HL-60/S4 treated with retinoic acid at 250 ng/mL for 4 days and 3 days (cell line): ENCODE data around the gene PCNX2.

Experiments
- in situ Hi-C: fragments of 300-500 bp; cut with MboI; formaldehyde crosslinking; loops from 2 replicates; pipeline ENCODE4 v1.7.0; 2022; ENCODE audit warnings: low sequenced_read_pairs

PCNX2 gene

DNA sequence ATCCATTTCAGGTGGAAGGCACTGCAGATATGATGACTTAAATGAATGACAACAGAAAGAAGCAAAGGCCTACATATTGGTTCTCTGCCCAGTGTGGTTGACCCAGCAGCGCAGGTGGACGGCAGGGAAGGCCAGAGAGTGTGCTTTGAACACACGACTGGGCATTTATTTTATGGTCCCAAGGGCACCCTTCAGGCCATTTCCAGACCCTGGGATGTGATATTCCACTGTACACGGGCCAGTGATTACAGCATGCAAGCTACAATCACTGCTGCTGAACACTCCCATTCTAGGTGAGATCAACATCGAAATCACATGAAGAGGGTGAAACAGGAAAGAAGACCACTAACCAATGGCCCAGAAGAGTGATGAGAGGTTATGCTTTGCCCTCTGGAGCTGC is 33.8 kb downstream of the PCNX2 start:
- in situ Hi-C loops: no loop called here

DNA sequence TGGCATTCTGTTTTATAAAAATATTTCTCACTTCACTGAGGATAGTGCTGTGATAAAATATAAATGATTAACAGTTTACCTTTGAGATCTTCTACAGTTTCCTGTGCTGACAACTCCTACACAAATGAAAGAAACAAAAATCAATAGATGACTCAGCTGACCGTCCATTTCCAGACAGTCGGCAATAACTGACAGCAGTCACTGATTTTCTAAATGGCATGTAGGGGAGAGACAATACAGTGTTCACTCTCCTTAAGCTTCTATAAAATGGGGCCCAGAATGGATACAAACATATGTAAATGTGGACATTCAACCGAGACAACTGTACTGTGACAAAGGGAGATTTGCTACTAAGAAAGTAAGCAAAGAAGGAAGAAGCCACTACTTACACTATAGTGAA is 34.3 kb downstream of the PCNX2 start:
- in situ Hi-C loops: no loop called here

DNA sequence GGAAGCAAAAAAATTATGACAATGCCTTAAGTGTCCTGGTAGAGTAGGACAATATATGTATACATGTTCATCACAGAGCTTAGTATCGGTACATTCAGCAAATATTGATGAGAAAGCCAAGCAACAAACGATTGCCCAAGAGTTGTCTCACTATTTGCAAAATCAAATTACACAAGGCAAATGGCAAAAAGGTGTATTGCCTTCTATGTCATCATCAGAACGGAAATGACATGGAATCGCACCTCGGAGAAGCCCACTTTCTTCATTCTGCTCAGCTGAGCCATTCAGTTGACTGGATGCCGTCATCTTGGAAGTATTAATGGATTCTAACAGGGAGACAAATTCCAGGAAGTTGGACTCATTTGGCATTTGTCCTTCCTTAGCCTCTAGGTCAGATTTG is 37.7 kb downstream of the PCNX2 start:
- in situ Hi-C loops: no loop called here

DNA sequence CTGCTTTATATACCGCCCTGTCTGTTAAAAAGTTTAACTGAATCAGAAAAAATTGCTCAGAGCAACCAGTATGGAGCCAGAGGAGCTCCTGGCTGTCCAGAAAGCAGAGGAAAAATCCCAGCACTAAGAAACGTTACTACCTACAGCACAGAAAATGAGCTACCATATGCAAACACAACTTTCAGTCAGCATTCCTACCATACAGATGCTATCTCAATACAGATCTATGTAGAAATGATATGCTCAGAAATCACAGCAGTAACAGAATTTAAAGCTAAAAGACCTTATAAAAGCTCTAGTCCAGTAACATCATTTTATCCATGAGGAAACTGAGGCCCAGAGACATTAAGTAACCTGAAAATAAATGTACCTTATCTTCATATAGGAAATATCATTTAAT is 38.7 kb downstream of the PCNX2 start:
- in situ Hi-C loops: no loop called here

DNA sequence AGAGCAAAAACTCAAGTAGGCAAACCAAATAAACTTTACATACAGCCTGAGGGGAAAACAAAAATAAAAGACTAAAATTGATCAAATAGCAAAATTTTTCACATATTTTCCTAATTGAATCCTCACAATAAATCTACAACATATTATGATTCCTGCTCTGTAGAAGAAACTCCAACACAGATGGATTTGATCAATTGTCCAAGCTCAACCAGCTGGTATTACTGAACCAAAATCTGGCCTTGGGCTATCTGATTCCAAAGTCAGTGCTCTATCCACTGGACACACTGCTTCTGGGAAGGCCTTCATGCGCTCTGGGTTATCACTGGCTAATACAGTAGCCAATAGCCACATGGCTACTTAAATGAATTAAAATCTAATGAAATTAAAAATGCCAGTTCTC is 39.3 kb downstream of the PCNX2 start:
- in situ Hi-C loops: no loop called here

DNA sequence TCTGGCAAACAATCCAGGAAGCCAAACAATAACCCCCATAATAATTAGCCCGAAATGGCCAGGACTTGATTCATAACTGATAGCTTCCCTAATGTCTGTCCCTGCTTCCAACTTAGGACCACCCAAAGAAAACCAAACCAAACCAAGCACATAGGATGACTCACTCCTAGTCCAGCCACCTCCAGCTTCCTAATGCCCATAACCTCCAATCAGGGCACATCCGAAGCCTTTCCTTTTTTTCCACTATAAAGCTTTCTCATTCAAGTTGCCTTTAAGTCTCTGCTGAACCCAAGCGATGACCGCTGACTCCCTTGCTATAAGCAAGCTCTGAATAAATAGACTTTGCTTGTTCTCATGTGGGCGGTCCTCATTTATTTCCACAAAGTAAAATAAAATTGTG is 40.4 kb downstream of the PCNX2 start:
- in situ Hi-C loops: no loop called here

DNA sequence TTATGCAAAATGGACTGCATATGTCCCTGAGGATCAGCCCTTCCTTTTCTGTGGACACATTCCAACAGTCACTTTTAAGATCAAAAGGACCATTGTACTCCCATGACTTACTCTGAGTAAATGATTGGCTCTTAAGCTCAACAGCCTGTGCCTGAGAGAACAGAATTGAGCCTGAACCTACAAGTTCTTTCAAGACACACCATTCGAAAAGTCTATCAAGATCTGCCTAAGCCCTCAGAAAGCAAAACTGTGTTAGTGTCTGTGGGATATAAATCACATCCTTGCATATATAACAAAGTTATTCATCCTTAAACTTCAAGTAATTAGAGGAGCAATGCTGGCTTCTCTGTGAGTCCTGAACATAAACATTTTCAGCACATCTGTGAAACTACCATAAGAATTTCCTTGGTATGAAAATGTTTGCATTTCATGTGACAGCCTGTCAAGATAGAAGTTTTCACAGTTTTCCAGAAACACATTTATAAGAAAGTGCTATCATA is 41.6 kb downstream of the PCNX2 start:
- in situ Hi-C loops: no loop called here

DNA sequence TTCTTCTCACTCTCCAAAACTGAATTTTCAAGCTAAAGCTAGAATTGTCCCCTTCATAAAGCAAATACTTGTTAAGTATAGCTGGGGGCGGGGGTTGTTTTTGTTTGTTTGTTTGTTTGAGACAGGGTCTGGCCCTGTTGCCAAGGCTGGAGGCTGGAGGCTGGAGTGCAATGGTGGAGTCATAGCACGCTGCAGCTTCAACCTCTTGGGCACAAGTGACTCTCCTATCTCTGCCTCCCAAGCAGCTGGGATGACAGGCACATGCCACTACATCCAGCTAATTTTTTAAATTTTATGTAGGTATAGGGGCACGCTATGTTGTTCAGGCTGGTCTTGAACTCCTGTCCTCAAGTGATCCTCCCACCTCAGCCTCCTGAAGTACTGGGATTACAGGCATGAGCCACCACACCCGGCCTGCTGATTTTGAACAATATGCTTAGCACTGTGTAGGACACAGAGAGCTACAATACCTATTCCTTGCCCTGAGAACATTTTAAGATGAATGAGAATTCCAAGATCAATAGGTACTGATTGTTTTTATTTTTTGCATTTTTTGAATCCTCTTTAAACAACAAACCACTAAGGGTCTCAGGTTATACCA is 42.2 kb downstream of the PCNX2 start:
- in situ Hi-C loops: no loop called here

DNA sequence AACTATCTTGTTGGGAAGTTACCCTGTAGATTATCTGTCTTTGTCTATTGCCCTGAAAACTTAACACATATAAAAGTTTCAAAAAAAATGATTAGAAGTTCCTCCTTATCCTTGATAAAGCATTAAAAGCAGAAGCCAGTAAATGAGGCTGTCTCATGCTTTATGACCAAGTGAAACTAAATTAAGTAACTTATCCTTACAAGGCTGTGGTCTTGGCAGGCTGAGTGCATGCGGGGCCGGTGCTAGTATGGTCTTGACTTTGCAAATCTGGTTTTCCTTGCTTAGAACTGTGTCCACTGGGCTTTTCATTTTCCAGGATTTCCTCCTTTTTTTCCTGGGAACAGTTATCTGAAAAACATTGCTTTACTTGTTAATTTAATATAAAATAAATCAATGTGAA is 43.1 kb downstream of the PCNX2 start:
- in situ Hi-C loops: no loop called here

DNA sequence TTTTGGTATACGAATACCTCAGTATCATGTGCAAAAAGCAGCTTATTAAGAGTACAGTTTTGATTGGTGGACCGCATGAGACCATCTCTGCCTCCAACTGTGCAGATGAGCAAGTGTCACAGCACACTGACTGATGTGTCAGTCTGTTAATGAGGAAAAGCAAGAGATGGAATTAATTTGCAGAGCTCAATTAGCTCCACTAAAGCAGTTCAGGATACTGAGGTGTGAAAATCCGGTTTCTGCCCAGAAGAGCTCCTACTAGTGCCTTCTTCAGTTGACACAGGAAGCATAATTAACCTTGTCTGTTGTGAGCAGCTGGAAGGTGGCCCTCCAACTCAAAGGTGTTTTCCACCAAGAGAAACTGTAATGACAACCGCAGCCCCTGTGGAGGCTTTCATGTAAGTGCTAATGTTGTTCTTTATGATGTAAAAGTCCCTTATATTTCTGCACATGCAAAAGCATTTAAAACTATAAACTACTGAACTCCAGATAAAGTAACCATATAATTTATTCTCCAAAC is 44.3 kb downstream of the PCNX2 start:
- in situ Hi-C loops: no loop called here

DNA sequence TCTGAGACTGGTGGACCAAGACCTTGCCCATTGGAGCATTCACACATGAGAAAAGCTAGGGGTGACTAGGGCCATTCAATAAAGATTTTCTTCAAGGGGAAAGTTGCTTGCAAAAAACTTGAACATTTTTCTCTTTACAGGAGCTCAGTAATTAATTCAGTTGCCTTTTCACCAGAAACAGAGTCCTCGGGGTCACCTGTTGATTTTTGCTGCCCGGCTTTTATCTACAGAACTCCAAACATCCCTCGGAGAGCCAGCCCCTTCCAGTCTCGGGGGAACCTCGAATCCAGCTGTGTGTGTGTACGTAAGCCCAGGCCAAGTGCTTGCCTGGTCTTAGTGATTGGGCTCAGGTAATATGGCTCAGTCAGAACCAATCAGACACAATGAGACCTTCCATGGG is 47.5 kb downstream of the PCNX2 start:
- in situ Hi-C loops: loop anchor here (25.0 kb wide), 1 partner anchor 1386 kb away; no protein-coding TSS in a partner anchor

DNA sequence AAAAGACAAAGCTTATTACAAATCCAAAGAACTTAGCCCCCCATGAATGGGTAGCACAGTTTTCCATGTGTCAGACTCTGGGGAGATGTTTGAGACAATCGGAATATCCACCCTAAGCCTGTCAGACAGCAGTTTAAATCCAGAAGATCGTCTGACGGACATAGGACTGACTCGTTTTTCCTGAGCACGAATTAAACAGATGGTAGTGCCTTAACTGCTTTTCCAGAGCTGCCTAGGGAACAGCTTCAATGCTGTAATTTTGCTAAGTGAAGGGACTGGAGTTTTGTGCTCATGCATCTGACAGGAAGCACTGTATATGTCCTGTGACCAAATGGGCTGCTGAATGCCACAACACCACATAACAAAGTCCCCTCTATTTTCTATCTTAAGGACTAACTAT is 48.6 kb downstream of the PCNX2 start:
- in situ Hi-C loops: loop anchor here (25.0 kb wide), 1 partner anchor 1385 kb away; no protein-coding TSS in a partner anchor

DNA sequence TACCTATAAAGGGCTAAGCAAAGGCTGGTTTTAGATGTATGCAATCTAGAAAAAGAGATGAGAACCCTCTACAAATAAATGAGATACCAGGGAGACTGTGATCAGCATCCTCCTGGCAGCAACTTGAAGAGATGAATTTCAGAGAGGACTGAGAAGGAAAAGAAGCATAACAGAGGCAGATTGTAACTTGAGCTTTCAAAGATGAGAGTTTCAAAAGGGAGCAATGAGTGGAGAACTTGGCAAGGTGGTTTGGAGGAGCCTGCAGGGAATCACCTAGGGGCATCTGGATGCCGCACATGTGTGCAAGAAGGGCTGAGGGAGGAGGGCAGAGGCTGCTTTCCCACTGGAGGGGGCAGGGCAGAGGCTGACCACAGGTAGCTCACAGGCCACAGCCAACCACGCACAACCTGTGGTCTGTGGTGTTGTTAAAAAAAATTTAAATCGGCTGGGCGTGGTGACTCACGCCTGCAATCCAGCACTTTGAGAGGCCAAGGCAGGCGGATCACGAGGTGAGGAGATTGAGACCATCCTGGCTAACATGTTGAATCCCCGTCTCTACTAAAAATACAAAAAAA is 50.2 kb downstream of the PCNX2 start:
- in situ Hi-C loops: loop anchor here (25.0 kb wide), 1 partner anchor 1383 kb away; no protein-coding TSS in a partner anchor

DNA sequence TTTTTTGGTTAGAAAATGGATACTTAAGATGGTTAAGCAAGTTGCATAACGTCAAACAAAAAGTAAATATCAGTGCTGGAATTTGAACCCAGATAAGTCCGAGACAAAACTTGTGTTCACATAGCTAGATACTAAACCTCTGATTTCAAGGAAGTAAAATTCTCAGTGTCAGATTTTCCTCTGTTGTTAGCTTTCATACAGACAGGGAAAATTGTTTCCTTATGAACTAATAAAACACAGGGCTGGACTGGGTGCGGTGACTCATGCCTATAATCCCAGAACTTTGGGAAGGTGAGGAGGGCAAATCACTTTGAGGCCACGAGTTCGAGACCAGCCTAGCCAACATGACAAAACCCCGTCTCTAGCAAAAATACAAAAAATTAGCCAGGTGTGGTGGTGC is 51.3 kb downstream of the PCNX2 start:
- in situ Hi-C loops: loop anchor here (25.0 kb wide), 1 partner anchor 1382 kb away; no protein-coding TSS in a partner anchor

DNA sequence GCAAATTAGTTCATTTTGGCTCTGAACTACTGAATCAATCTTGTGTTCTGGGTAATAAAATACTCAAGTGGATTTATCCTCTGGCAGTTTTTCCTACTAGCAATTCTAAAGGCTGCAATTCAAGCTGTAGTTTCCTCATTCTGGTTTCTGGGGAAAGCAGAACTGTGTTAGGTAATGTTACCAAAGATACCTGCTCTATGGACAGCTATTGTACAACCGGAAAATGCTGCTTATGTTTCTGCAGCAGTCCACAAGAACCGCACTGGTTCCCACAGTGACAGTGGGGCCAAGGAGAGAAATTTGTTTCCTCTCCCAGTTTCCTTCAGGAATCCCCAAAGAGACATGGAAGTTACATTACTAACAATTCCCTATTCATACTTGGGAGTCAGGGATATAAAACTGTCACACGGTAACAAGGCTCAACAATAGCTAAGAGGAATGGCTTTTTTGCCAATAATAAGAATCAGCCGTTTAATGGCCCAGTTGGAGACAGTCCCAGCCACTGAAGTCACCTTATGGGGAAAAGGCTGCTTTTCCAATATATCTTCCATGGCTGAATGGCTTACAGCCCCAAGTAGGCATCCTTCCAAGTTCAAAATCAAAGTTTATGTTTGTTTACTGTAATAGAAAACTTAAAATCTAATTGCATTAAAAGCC is 52.6 kb downstream of the PCNX2 start:
- in situ Hi-C loops: loop anchor here (25.0 kb wide), 1 partner anchor 1381 kb away; no protein-coding TSS in a partner anchor

DNA sequence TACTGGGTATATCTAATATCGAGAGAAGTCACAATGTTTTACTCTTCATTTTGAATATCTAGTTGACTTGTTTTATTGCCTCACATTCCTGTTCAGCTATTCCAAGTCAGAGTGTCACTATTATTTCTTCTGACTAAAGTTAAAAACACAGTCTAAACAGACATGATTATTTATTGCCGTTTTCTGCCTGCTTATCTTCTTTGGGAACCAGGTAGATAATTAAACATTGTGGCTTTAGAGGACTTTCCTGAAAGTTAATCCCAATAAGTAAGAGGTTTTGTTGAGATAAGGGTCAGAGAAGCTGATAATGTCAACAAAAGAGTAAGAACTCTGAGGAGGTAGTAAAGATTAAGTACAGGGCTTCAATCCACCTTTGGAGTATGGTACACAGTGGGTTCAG is 53.8 kb downstream of the PCNX2 start:
- in situ Hi-C loops: loop anchor here (25.0 kb wide), 1 partner anchor 1379 kb away; no protein-coding TSS in a partner anchor

DNA sequence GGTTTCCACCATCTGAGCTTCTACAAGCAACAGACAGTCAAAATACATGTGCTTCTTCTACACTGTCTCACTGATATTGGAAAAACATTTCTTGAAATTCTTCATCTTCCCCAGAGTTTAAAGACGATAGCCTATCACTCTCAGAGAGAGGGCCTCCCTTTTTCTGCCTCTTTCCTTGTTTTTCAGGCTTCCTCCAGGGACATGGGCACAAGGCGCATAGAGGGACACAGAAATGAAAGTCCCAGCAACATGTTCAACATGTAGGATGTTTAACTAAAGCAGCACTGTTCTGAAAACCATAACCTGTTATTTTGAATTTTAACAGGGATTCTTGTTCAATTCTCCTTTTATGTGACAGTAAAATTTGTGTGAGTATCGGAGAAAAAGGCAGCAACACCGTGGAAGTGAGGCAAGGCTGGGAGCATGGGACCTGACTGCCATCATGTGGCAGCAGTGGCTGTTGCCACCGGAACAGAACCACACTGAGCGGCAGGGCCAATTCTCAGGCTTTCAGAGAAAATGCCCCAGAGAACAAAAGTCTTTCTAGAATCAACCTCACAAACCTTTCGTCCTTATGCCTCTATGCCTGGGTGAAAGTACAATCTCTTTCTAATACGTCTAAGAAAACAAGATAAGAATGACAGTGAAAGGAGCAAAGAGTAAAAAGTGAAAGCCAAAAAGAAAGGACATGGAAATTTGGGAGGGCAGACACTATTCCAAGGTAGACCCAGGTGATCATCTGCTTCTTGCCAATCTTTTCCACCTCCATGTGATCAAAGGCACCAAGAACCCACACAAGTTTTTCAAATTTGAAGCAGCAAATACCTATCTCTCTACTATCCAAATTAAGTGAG is 54.5 kb downstream of the PCNX2 start:
- in situ Hi-C loops: loop anchor here (25.0 kb wide), 1 partner anchor 1379 kb away; no protein-coding TSS in a partner anchor

DNA sequence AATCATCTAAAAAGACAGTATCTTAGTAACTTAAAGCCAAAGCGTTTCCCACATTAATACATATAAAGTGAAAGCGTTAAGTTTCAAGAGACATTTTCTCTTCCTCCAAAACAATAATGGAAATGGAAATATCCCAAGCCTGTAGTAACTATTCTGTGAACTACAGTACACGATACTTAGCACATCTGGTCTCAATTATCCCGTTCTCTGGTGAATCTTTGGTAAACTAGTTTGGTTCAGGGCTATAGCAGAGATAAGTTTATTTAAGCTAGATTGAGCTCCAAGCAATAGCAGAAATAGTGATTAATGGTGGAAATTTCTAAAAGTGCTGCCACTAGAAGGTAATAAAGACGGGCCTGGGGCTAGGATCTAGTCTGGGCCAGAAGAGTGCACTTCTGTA is 55.2 kb downstream of the PCNX2 start:
- in situ Hi-C loops: loop anchor here (25.0 kb wide), 1 partner anchor 1378 kb away; no protein-coding TSS in a partner anchor

DNA sequence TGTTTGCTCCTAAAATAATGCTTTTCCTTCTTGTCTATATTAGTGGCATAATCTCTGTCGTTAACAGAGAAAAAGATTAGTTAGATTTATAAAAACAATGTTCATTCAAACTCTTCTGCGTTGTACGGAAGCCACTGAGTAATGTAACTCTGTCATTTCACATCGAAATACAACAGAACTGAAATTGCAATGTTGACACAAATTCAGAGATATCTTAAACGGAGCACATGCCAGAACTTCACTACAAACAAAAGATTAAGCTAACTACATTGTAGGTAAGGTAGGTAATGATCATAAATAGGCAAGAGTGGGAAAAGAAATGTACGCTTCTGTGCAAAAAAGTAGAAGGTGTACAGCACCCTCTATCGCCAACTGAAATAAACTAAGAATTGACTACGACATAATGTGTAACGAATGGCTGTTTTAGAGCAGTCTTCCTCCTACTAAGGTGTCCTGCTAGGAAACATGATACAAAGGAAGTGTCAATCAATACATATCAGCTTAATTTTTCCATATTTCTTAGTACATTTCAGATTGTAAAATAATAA is 56.6 kb downstream of the PCNX2 start:
- in situ Hi-C loops: loop anchor here (25.0 kb wide), 1 partner anchor 1377 kb away; no protein-coding TSS in a partner anchor

DNA sequence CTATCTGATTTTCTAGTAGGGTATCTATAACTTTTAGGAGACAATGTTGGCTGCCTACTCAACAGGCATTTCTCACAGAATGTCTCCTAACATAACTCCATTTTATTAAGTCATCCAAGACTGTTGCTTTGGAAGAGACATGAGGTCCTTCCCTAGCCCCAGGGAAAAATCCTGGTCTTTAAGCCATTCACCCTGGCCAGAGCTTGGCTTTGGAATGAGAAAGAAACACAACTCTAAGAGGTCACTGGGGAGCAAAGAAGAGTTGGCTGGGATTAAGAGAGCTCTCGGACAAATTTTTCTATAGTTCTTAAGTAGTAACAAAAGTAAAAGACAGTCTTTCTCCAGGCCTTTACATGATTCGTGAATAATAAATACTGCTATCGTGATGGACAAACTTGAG is 57.9 kb downstream of the PCNX2 start:
- in situ Hi-C loops: loop anchor here (25.0 kb wide), 1 partner anchor 1375 kb away; no protein-coding TSS in a partner anchor
